GM18858 (cell line): ENCODE measurements around the gene SMAD4.

Experiments
- ATAC-seq: cut with Tn5 transposase; IDR thresholded peaks from one replicate; pipeline ENCODE4 v1.9.1; 2021; ENCODE audit not compliant: unreplicated experiment

Gene SMAD4

GRCh38 chr18:51021226-51021965 is 8.6 kb upstream of the SMAD4 start:
- no peak for ATAC-seq

DNA sequence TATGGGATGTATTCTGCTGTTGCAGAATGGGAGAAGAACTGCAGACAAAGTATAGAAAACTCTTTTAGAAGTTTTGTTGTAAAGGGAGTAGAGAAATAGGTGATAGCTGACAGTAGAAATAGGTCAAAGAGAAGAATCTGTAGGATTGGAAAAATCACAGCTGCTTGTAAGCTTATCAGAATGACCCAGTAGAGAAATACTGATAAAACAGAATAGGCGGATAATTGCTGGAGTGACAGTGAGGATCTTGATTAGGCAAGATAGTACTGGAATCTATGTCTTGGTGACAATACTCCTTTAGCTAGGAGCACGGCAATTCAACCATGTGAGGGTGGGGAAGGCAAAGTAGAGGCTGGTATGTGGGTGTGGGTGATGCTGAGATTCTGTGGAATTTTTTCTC is 4.5 kb upstream of the SMAD4 start:
- ATAC-seq: no peak

DNA sequence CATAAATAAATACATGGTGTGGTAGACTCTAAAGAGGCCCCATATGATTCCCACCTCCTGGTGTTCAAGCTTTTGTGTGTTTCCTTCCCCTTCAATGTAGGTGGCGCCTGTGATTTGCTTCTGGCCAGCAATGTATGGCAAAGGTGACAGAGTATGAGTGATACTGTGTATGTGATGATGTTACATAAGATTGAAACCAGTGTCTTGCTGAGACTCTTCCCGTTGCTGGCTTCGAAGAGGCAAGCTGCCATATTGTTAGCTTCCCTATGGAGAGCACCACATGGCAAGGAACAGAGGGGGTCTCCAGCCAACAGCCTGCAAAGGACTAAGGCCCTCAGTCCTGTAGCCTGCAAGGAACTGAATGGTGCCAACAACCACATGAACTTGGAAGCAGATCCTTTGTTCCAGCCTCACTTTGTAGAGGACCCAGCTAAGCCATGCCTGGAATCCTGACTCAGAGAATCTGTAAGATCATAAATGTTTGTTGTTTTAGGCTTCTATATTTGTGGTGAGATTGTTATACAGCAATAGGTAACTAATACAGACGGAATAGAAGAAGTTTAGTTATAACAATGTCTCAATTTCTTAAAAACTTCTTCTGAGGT is 1.7 kb upstream of the SMAD4 start:
- ATAC-seq: no peak

DNA sequence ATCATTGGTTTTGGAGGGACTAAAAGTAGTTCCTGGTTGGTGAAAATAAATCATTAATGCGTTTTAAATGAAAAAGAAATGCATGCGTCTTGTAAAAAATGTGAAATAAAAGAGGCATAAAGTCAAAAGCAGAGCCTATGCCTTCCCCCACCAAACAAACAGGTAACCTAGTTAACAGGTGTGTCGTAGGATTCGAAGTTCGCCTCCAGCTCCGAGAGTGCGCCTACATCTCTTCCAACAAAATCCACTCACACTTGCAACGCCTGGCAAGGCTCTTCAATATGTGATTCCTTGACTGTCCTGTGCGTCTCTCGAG is 677 bp upstream of the SMAD4 start:
- ATAC-seq: no peak

- ATAC-seq: peak; percentile 29
Observed at GRCh38 chr18:51030537-51031258, 685 bp downstream of the SMAD4 start.

DNA sequence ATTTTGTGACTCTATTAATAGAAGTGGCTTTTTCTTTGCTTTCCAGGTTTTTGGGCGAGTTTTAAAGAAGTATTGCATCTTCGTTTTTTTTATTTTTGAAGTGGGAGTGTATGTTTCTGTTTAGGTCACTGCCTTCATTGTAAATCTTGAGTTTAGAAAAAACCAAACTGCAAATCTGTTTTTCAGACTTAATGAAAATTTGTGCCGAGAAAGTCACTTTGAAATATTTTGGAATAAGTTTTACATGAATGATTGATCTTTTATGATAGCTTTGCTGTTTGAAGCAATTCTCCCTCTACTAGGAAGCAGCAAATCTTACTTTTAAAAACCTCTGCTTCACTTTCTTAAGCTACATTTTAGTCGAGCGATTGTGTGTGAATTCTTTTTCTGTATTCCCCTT is 2.2 kb downstream of the SMAD4 start:
- no peak for ATAC-seq

DNA sequence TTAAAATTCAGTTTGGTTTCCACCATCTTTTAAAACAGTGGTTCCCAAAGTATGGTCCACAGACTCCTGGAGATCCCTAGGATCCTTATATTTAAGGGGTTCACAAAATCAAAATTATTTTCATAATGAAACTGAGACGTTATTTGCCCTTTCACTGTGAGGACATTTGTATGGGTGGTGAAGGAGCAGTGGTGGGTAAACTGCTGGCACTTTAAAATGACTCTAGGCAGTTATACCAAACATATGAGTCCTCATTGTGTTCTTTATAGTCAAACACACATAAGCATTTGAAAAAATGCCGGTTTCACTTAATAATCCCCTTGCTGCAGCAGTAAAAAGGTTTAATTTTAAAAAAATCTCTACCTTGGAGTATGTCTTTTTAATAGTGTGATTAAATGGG is 7.2 kb downstream of the SMAD4 start:
- no peak for ATAC-seq

GRCh38 chr18:51038110-51038509 is 8.1 kb downstream of the SMAD4 start:
- ATAC-seq: no peak

DNA sequence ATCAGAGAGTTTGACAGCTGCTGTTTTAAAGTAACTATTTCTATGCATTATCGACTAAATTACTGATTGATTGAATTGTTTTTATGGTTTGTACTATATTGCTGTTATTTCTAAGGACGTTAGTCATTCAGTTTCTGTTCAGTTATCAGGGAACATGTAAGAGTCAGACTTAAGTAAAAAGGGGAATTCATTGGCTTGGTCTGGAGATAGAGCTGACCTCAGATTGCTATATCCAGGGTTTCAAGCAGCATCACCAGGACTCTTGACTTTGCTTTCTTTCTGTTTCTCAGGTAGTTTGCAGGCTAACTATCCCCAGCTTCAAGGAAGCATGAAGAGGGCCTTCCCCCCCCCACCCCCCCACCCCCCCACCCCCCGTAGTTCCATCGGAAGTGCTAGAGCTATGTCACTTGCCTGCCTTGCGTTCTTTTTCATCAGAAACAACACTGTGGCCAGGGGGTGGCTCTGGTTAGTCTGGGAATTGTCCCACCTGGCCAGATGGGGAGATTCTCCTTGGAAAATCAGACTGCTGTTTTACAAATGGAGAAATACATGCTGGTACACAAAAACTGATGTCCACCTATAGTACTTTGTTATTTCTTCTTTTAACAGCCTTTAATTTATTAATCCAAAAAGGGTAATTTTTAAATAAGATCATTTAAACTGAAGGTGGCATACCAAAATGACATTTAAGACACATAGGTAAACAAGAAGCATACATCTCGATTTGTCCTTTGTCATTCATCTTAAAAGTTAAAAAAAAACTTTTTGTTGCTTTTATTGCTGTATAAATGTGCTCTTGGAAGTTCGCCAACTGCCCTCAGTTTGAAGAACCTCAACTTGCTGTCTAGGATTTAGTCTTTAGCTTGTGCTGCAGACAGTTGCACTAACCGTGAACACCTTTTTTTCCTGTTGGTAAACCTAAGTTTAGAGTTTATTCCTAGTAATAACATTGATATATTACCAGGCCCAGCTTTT is 9.4 kb downstream of the SMAD4 start:
- peak; percentile 37 for ATAC-seq

GRCh38 chr18:51041677-51042352 is 11.8 kb downstream of the SMAD4 start:
- no peak for ATAC-seq

DNA sequence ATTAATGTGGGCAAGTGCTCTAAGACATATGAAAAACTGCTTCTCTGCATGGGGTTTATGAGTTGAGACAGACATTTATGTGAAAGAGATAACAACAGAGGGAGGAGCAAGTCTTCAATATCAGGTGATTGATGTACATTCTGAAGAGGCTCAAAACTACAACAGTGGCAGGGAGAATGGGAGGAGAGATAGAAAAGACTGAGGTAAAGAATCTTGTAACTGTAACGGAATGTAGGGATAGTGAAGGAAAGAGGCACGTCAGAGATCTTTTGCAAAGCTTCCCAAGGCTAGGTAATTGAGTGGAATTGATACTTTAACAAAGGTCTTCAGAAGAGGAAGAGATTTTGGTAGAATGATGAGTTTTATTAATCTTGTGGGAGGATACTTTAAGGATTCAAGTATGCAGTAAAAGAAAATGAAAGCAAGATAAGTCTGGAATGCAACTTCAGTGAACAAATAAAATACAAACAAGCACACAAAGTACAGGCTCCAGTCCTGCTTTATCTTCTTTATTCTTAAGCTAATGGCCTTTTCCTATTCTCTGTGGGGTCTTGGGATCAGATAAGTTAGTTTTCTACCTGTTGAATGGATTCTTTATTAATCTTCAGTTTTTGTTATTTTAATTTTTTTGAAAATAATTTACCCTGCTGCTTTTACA is 15.0 kb downstream of the SMAD4 start:
- ATAC-seq: no peak

GRCh38 chr18:51048190-51048589 is 18.2 kb downstream of the SMAD4 start:
- ATAC-seq: no peak

GRCh38 chr18:51049137-51049536 is 19.1 kb downstream of the SMAD4 start:
- ATAC-seq: no peak

GRCh38 chr18:51051105-51051712 is 21.2 kb downstream of the SMAD4 start:
- ATAC-seq: peak; percentile 66

- peak; percentile 71 for ATAC-seq
Observed at GRCh38 chr18:51053814-51054213, 23.8 kb downstream of the SMAD4 start.

DNA sequence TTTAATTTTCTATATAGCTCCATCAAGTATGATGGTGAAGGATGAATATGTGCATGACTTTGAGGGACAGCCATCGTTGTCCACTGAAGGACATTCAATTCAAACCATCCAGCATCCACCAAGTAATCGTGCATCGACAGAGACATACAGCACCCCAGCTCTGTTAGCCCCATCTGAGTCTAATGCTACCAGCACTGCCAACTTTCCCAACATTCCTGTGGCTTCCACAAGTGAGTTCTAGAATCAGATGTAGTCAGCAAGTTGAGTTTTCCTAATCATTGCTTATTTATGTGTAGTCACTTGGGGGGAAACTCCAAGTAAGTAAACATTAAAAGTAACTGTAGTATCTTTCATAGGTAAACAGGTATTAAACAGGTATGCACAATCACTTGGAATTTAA is 24.8 kb downstream of the SMAD4 start:
- ATAC-seq: no peak

DNA sequence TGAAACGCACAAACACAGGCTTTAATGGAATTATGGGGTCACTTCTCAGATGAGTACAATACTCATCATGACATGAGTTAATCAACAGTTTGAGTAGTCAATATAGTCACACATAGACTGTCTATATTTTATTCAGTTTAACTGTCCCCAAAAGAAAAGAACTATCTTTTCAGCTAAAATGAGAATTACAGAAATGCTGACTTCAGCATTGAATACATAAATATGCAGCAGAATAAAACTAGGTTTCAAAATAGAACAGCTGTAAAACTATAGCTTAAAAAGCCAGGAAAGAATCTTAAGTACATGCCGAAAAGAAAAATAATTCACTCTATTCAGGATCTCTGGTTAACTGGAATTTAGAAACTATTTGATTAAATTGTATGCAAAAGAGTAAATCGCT is 30.0 kb downstream of the SMAD4 start:
- no peak for ATAC-seq

- ATAC-seq: no peak
Observed at GRCh38 chr18:51064256-51064655, 34.2 kb downstream of the SMAD4 start.

GRCh38 chr18:51066273-51066672 is 36.3 kb downstream of the SMAD4 start:
- ATAC-seq: no peak

DNA sequence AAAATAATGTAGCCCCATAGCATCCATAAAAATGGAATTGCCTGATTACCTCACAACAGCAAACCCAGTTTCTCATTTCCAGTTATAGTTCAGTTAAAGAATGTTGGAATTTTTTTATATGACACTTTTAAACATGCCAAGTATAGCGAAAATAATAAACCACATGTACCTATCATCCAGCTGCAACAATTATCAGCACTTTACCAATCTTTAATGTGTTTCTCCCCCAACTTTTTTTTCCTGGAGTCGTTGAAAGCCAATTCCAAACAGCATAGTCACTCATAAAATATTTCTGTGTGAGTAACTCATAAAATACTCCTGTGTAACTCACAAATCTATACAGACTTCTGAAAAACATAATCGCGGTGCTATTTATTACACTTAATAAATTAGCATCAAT is 38.1 kb downstream of the SMAD4 start:
- no peak for ATAC-seq
